Panc1 (cell line): Measurements from ENCODE around the gene GBX1.

Source experiments
- POLR2AphosphoS5 ChIP-seq: IDR thresholded peaks from 2 replicates; pipeline ENCODE4 v1.6.1; 2012; ENCODE audit warnings: mild to moderate bottlenecking, low read depth, low read length, moderate library complexity
- SIN3A ChIP-seq: IDR thresholded peaks from 2 replicates; pipeline ENCODE4 v1.6.1; 2012; ENCODE audit warnings: low read depth, mild to moderate bottlenecking, low read length, moderate library complexity, borderline replicate concordance; ENCODE audit not compliant: insufficient read depth
- TF ChIP-seq, protein P1 (sequence below): fragments of 450-650 bp; IDR thresholded peaks from 2 replicates; pipeline ENCODE4 v1.5.1; 2017; ENCODE audit warnings: mild to moderate bottlenecking
- TF ChIP-seq, protein P2 (sequence below), 2 experiments: IDR thresholded peaks; 2 replicates each; pipeline ENCODE4 v1.6.1; 2011 to 2012; ENCODE audit warnings: low read depth in 2 of 2, control low read depth in 1 of 2, low read length in 1 of 2, mild to moderate bottlenecking in 1 of 2, moderate library complexity in 1 of 2; ENCODE audit not compliant: insufficient read depth in 1 of 2

DNA sequence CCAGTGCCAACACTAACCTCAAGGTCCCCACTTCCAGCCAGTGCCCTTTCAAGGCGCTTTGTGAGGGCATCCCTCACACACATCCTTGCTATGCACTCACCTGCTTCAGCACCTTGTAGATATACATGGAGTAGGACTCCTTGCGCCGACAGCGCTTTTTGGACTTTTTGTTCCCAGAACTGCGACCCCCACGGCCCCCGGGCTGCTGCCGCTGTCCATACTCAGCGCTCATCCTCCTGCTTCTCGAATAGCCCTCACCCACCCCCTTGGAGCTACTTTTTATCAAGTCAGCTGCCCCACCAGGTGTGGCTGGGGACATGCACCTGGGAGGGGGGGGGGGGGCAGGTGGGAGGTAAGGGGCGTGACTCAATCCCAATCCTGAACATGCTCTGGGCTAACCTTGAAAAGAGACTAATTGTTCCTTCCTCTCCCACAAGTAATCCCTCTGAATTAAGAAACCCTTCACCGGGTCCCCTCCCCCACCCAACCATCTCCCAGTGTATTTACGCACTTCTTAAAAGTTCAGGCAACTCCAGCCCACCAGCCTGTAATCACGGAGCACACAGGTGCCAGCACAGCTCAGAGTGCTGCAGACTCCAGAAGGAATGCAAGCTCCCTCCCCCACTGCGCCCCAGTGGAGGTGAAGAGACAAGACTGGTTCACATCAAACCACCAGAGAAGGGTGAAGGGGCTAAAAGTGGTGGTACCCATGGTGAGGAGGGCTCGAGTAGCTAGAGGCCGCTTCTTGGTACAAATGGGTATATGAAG is 42.8 kb upstream of the GBX1 start, which contains the start of gene H2BK1:
- TF ChIP-seq, protein P1, sequence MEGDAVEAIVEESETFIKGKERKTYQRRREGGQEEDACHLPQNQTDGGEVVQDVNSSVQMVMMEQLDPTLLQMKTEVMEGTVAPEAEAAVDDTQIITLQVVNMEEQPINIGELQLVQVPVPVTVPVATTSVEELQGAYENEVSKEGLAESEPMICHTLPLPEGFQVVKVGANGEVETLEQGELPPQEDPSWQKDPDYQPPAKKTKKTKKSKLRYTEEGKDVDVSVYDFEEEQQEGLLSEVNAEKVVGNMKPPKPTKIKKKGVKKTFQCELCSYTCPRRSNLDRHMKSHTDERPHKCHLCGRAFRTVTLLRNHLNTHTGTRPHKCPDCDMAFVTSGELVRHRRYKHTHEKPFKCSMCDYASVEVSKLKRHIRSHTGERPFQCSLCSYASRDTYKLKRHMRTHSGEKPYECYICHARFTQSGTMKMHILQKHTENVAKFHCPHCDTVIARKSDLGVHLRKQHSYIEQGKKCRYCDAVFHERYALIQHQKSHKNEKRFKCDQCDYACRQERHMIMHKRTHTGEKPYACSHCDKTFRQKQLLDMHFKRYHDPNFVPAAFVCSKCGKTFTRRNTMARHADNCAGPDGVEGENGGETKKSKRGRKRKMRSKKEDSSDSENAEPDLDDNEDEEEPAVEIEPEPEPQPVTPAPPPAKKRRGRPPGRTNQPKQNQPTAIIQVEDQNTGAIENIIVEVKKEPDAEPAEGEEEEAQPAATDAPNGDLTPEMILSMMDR = no peak
- TF ChIP-seq, protein P2, sequence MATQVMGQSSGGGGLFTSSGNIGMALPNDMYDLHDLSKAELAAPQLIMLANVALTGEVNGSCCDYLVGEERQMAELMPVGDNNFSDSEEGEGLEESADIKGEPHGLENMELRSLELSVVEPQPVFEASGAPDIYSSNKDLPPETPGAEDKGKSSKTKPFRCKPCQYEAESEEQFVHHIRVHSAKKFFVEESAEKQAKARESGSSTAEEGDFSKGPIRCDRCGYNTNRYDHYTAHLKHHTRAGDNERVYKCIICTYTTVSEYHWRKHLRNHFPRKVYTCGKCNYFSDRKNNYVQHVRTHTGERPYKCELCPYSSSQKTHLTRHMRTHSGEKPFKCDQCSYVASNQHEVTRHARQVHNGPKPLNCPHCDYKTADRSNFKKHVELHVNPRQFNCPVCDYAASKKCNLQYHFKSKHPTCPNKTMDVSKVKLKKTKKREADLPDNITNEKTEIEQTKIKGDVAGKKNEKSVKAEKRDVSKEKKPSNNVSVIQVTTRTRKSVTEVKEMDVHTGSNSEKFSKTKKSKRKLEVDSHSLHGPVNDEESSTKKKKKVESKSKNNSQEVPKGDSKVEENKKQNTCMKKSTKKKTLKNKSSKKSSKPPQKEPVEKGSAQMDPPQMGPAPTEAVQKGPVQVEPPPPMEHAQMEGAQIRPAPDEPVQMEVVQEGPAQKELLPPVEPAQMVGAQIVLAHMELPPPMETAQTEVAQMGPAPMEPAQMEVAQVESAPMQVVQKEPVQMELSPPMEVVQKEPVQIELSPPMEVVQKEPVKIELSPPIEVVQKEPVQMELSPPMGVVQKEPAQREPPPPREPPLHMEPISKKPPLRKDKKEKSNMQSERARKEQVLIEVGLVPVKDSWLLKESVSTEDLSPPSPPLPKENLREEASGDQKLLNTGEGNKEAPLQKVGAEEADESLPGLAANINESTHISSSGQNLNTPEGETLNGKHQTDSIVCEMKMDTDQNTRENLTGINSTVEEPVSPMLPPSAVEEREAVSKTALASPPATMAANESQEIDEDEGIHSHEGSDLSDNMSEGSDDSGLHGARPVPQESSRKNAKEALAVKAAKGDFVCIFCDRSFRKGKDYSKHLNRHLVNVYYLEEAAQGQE (IDR thresholded peaks at IDR 0.05; ENCODE audit: insufficient read depth in 1 of 2, low read depth in 2 of 2, low read length in 1 of 2) = no peak
- no peak for TF ChIP-seq POLR2AphosphoS5
- TF ChIP-seq SIN3A = no peak
